B cell (primary cell): ENCODE measurements around the gene PCDHGA8. TPM values are rescaled to one million over a fixed set of nuclear protein-coding genes. Genes with fewer than 3 reads are reported as not detected.

Experiments used
- ATAC-seq: fragments of 200-7000 bp; cut with Tn5 transposase; one replicate; pipeline ENCODE4 v1.10.0; 2021; ENCODE audit warnings: low read depth, mild to moderate bottlenecking, moderate number of reproducible peaks, moderate library complexity
- CTCF ChIA-PET: fragments of 350-600 bp; sonication (Branson Sonifier 250); formaldehyde crosslinking; loops from one replicate; lab custom pipeline; 2021; ENCODE audit warnings: antibody characterized with exemption, inconsistent platforms; lab: Charles Lee
- POLR2A ChIA-PET: fragments of 350-600 bp; sonication (Branson Sonifier 250); formaldehyde crosslinking; loops from one replicate; lab custom pipeline; 2021; ENCODE audit warnings: antibody characterized with exemption; lab: Charles Lee
- DNase-seq: peaks from one replicate; pipeline ENCODE4 v3.0.0; 2013
- H2AFZ ChIP-seq: 2 replicates; pipeline ENCODE4 v1.6.1; 2012; ENCODE audit warnings: mild to moderate bottlenecking, low read depth, low read length; ENCODE audit not compliant: insufficient read depth, poor library complexity, severe bottlenecking
- H3K27ac ChIP-seq, 2 donors: 1 replicate in 1 of 2; 2 replicates in 1 of 2; pipeline ENCODE4 v1.5.1; 2012 to 2013; ENCODE audit warnings: low read length in 2 of 2, mild to moderate bottlenecking in 2 of 2, moderate library complexity in 1 of 2
- H3K27me3 ChIP-seq, 4 experiments: fragments of 200-600 bp in 1 of 4; sonication (generic) in 1 of 4; replicated peaks in 1 of 4; 1 replicate in 2 of 4; 2 replicates in 2 of 4; pipeline versions ENCODE4 v1.6.1 to v1.7.0; 2013 to 2016; ENCODE audit warnings: low read length in 3 of 4, mild to moderate bottlenecking in 2 of 4, mixed read lengths in 1 of 4, moderate library complexity in 1 of 4; ENCODE audit not compliant: insufficient read depth in 4 of 4, control insufficient read depth in 3 of 4; ENCODE audit errors: control extremely low read depth in 1 of 4
- H3K36me3 ChIP-seq, 2 experiments: replicated peaks in 1 of 2; 1 replicate in 1 of 2; 2 replicates in 1 of 2; pipeline versions ENCODE4 v1.6.1 to v1.7.1; 2013; ENCODE audit warnings: low read length in 1 of 2; ENCODE audit not compliant: insufficient read depth in 2 of 2, control insufficient read depth in 1 of 2; ENCODE audit errors: control extremely low read depth in 1 of 2, extremely low read depth in 1 of 2
- H3K4me1 ChIP-seq, 2 donors: fragments of 200-600 bp in 1 of 2; sonication (generic) in 1 of 2; 1 replicate in 1 of 2; 2 replicates in 1 of 2; pipeline versions ENCODE4 v1.5.1 to v1.6.1; 2013 to 2017; ENCODE audit warnings: low read length in 2 of 2; ENCODE audit not compliant: control insufficient read depth in 2 of 2, insufficient read depth in 2 of 2
- H3K4me2 ChIP-seq: replicated peaks from 2 replicates; pipeline ENCODE3; 2012; ENCODE audit warnings: mild to moderate bottlenecking, low read depth, low read length; ENCODE audit not compliant: poor library complexity, severe bottlenecking
- H3K4me3 ChIP-seq, 5 experiments: fragments of 200-600 bp in 1 of 5; sonication (generic) in 1 of 5; 1 replicate in 3 of 5; 2 replicates in 2 of 5; pipeline versions ENCODE4 v1.5.1 to v1.7.0; 2011 to 2016; ENCODE audit warnings: low read length in 4 of 5, mild to moderate bottlenecking in 4 of 5, low read depth in 2 of 5, control low read depth in 1 of 5, moderate library complexity in 1 of 5; ENCODE audit not compliant: insufficient read depth in 1 of 5; ENCODE audit errors: control extremely low read depth in 1 of 5, extremely low read depth in 1 of 5
- H3K79me2 ChIP-seq: fragments of 200-600 bp; sonication (generic); one replicate; pipeline ENCODE4 v1.6.0; 2016; ENCODE audit warnings: low read length; ENCODE audit not compliant: control insufficient read depth, insufficient read depth
- H3K9ac ChIP-seq: fragments of 200-600 bp; sonication (generic); 2 replicates; pipeline ENCODE4 v1.6.1; 2017; ENCODE audit warnings: mild to moderate bottlenecking, low read length, moderate library complexity
- H3K9me3 ChIP-seq, 3 donors: one replicate each; pipeline versions ENCODE4 v1.6.1 to v1.7.1; 2013; ENCODE audit warnings: low read length in 2 of 3; ENCODE audit not compliant: control insufficient read depth in 2 of 3, insufficient read depth in 1 of 3; ENCODE audit errors: control extremely low read depth in 1 of 3
- H4K20me1 ChIP-seq: 2 replicates; pipeline ENCODE4 v1.6.0; 2012; ENCODE audit warnings: mild to moderate bottlenecking, low read length; ENCODE audit not compliant: insufficient read depth, control insufficient read depth, poor library complexity, severe bottlenecking
- H3K27ac Mint-ChIP-seq: one replicate; pipeline ENCODE4 v1.8.0; 2021; ENCODE audit warnings: mixed read lengths
- H3K27me3 Mint-ChIP-seq: one replicate; pipeline ENCODE4 v1.8.0; 2021; ENCODE audit warnings: mixed read lengths
- H3K4me1 Mint-ChIP-seq: one replicate; pipeline ENCODE4 v1.8.0; 2021; ENCODE audit warnings: mixed read lengths
- H3K4me3 Mint-ChIP-seq: one replicate; pipeline ENCODE4 v1.8.0; 2021; ENCODE audit warnings: mixed read lengths
- H3K9me3 Mint-ChIP-seq: one replicate; pipeline ENCODE4 v1.8.0; 2022; ENCODE audit warnings: mixed read lengths; ENCODE audit not compliant: insufficient read depth
- CTCF ChIP-seq: fragments of 200-600 bp; IDR thresholded peaks from one replicate; pipeline ENCODE4 v1.8.0; 2022; ENCODE audit warnings: antibody characterized with exemption, mild to moderate bottlenecking
- EZH2 ChIP-seq: IDR thresholded peaks from 2 replicates; pipeline ENCODE4 v1.6.1; 2012; ENCODE audit warnings: borderline replicate concordance, low read depth, mild to moderate bottlenecking, moderate library complexity, low read length; ENCODE audit not compliant: insufficient read depth, poor library complexity, severe bottlenecking
- WGBS: methylation state at CpG from one replicate; pipeline ENCODE4 v1.1.5; 2013; ENCODE audit warnings: missing lambda C conversion rate; ENCODE audit not compliant: insufficient coverage; 5-methylcytosine and 5-hydroxymethylcytosine counted together
- intact Hi-C: fragments of 100-400 bp; cut with micrococcal nuclease; formaldehyde crosslinking; loops from one replicate; pipeline ENCODE4 v1.10.0; 2022
- polyA plus RNA-seq: library from polyadenylated mRNA; depleted of rRNA; stranded (reverse); fragments of >200 nt; gene quantifications from 2 replicates; pipeline ENCODE4 v1.2.3, GENCODE V29; 2012
- total RNA-seq, 2 donors: library from RNA; stranded (reverse); fragments of 120-200 nt in 1 of 2; gene quantifications; 1 replicate in 1 of 2; 2 replicates in 1 of 2; pipeline versions ENCODE4 v1.2.3 to v1.2.4, GENCODE V29; 2013 to 2022

The PCDHGA8 gene
- total and polyA plus RNA-seq, 2 donors (not counting 1 experiment from before 2014, with no cell fraction given), result 0.21 to 1.2 TPM

- intact Hi-C loops, result no loop called here
- H3K36me3 ChIP-seq, result no peaks in the 10 kb centered on the region
- no peaks in the 10 kb centered on the region for H3K79me2 ChIP-seq
- TF ChIP-seq CTCF (peak; percentile 72), EZH2 (no peak)
- WGBS, result 8% methylated on average over 29 of the region's 42 CpGs
- no peak within 1 kb of the TSS for H3K27ac ChIP-seq
- peak; percentile 68 for DNase-seq
- peak; percentile 68 for ATAC-seq
- H3K9me3 Mint-ChIP-seq, result peaks cover 7% of the 10 kb centered on the region
- no peaks in the 10 kb centered on the region for H4K20me1 ChIP-seq
- peaks cover 2 to 71% (median 58%) of the 10 kb centered on the region in 4 experiments for H3K27me3 ChIP-seq
- peak within 1 kb of the TSS; percentile 17 for H2AFZ ChIP-seq
- peak within 1 kb of the TSS; percentile 35 for H3K9ac ChIP-seq
- peaks cover 2 to 56% (median 52%) of the 10 kb centered on the region in 3 donors for H3K9me3 ChIP-seq
- peak within 1 kb of the TSS; percentile 48 for H3K27ac Mint-ChIP-seq
- H3K4me2 ChIP-seq, result peak within 1 kb of the TSS; percentile 47
- H3K4me3 ChIP-seq, result peak within 1 kb of the TSS; percentile 24 to 53 (median 52)
- peak within 1 kb of the TSS; percentile 87 for H3K4me3 Mint-ChIP-seq
- peaks cover 57% of the 10 kb centered on the region for H3K27me3 Mint-ChIP-seq
- ChIA-PET POLR2A (interaction anchor here (0.6 kb wide), 1 partner anchor 82 kb away, joined by 4 read pairs; no protein-coding TSS in a partner anchor), CTCF (interaction anchor here (0.6 to 3.4 kb wide), 24 partner anchors 8 to 306 kb away, joined by 3 to 32 read pairs (median 5); partner anchors contain the start of genes PCDHB8, PCDHGA10, PCDHGA12 and PCDHGB3)
- peaks cover 10 to 12% of the 10 kb centered on the region in 2 donors for H3K4me1 ChIP-seq
- peaks cover 15% of the 10 kb centered on the region for H3K4me1 Mint-ChIP-seq
Observed at GRCh38 chr5:141420855-141421488, 28.5 kb downstream of the PCDHGA8 start, which contains the start of gene PCDHGA11. PCDHGA11 (plus strand) TSS chr5:141421051; CDS start chr5:141421228, 177 bp downstream.

- DNase-seq (no peak), ATAC-seq (no peak)
- H3K27me3 Mint-ChIP-seq, result peaks cover 56% of the 10 kb centered on the region
- H4K20me1 ChIP-seq, result no peaks in the 10 kb centered on the region
- H3K27ac Mint-ChIP-seq, result no peak overlapping the region
- ChIA-PET CTCF (interaction anchor here (0.6 to 3.4 kb wide), 20 partner anchors 9 to 305 kb away, joined by 3 to 32 read pairs (median 5); partner anchors contain the start of genes PCDHB8, PCDHGA10, PCDHGA12 and PCDHGB3), POLR2A (no interaction called here)
- WGBS, result 18% methylated on average over 11 of the region's 13 CpGs
- H3K4me2 ChIP-seq, result peak overlapping the region; percentile 47
- peaks cover 2 to 60% (median 52%) of the 10 kb centered on the region in 3 donors for H3K9me3 ChIP-seq
- H3K27ac ChIP-seq, result no peak overlapping the region
- H3K79me2 ChIP-seq, result no peaks in the 10 kb centered on the region
- peak overlapping the region; percentile 35 for H3K9ac ChIP-seq
- H3K4me3 Mint-ChIP-seq, result peak overlapping the region; percentile 87
- no peak for TF ChIP-seq CTCF
- no peak for TF ChIP-seq EZH2
- peaks cover 2 to 73% (median 59%) of the 10 kb centered on the region in 4 experiments for H3K27me3 ChIP-seq
- peaks cover 10 to 12% of the 10 kb centered on the region in 2 donors for H3K4me1 ChIP-seq
- peaks cover 15% of the 10 kb centered on the region for H3K4me1 Mint-ChIP-seq
- H3K4me3 ChIP-seq, result peak overlapping the region in 4 of 5 experiments; percentile 24 to 53 (median 39)
- intact Hi-C loops, result no loop called here
- no peak overlapping the region for H2AFZ ChIP-seq
- no peaks in the 10 kb centered on the region for H3K36me3 ChIP-seq
- H3K9me3 Mint-ChIP-seq, result peaks cover 7% of the 10 kb centered on the region
Observed at GRCh38 chr5:141421489-141421855, 29.0 kb downstream of the PCDHGA8 start.
